ENCODE results near the gene PITX2.
A peak's percentile ranks its signal among the peaks of the same experiment; 100 is the strongest.

PITX2 gene

GRCh38 chr4:110636680-110637407 is 14.0 kb upstream of the PITX2 start:
- DNase-seq (ENCODE audit: low read depth in 2 of 2) = no peak

GRCh38 chr4:110636171-110636679 is 13.3 kb upstream of the PITX2 start:
- DNase-seq (ENCODE audit: low read depth in 2 of 2) = no peak

GRCh38 chr4:110635163-110635865 is 12.4 kb upstream of the PITX2 start:
- DNase-seq (ENCODE audit: low read depth in 2 of 2) = no peak

GRCh38 chr4:110634350-110635162 is 11.7 kb upstream of the PITX2 start:
- DNase-seq (ENCODE audit: low read depth in 2 of 2) = no peak

GRCh38 chr4:110633358-110634341 is 10.8 kb upstream of the PITX2 start:
- DNase-seq (ENCODE audit: low read depth in 2 of 2) = no peak

GRCh38 chr4:110632506-110633357 is 9.9 kb upstream of the PITX2 start:
- DNase-seq (ENCODE audit: low read depth in 2 of 2) = no peak

- DNase-seq (ENCODE audit: low read depth in 2 of 2) = peak in 1 of 2 experiments; percentile 42
Measured at GRCh38 chr4:110631584-110632505, 9.0 kb upstream of the PITX2 start.

- no peak for DNase-seq (ENCODE audit: low read depth in 2 of 2)
Measured at GRCh38 chr4:110630688-110631402, 8.0 kb upstream of the PITX2 start.

- no peak for DNase-seq (ENCODE audit: low read depth in 2 of 2)
Measured at GRCh38 chr4:110629780-110630687, 7.2 kb upstream of the PITX2 start.

- no peak for DNase-seq (ENCODE audit: low read depth in 2 of 2)
Measured at GRCh38 chr4:110629214-110629754, 6.4 kb upstream of the PITX2 start.

GRCh38 chr4:110628663-110629213 is 5.9 kb upstream of the PITX2 start:
- DNase-seq (ENCODE audit: low read depth in 2 of 2) = no peak

- no peak for DNase-seq (ENCODE audit: low read depth in 2 of 2)
Measured at GRCh38 chr4:110627977-110628662, 5.2 kb upstream of the PITX2 start.

- no peak for DNase-seq (ENCODE audit: low read depth in 2 of 2)
Measured at GRCh38 chr4:110626532-110627153, 3.8 kb upstream of the PITX2 start.

GRCh38 chr4:110625576-110626257 is 2.8 kb upstream of the PITX2 start:
- DNase-seq (ENCODE audit: low read depth in 2 of 2) = no peak

- DNase-seq (ENCODE audit: low read depth in 2 of 2) = no peak
Measured at GRCh38 chr4:110624904-110625494, 2.1 kb upstream of the PITX2 start.
